Stimulated activated naive CD4-positive, alpha-beta T cell treated with Interleukin-2 at 50 U/mL for 16 hours (primary cell): ENCODE data around the gene POLN.
"Not testable (repeated sequence)": the region's sequence is repeated elsewhere in the genome, so short reads cannot be mapped to it uniquely, and the experiment has no call there.

ENCODE experiments used
- DNase-seq: peaks from one replicate; lab custom pipeline; 2025; lab: John Stamatoyannopoulos, UW

Gene POLN

DNA sequence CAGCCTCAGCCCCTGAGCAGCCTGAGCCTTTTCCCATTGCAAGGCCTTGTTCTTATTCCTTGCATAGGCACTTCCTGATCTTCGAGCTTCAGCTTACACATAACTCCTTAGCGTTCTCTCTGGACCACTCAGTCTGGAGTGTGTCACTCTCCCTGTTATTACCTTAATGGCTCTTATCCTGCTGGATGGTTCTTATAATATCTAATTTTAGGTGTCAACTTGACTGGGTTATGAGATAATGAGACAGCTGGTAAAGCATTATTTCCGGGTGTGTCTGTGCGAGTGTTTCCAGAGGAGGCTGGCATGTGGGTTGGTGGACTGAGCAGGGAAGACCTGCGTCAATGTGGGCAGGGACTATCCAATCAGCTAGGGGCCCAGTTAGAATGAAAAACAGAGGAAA is 75.7 kb downstream of the POLN start:
- DNase-seq, result no peak

DNA sequence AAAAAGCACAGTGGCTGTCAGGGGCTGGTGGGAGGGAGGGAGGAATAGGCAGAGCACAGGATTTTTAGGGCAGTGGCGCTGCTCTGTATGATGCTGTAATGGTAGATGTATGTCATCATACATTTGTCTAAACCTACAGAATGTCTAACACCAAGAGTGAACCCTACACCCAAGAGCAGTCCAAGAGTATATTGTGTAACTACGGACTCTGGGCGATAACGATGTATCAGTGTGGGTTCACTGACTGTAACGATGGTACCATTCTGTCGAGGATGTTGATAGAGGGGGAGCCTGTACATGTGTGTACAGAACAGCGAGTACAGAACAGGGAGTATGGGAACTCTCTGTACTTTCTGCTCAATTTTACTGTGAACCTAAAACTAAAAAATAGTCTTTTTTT is 76.5 kb downstream of the POLN start:
- DNase-seq, result no peak

GRCh38 chr4:2163311-2163821 is 78.6 kb downstream of the POLN start:
- DNase-seq, result no peak

- DNase-seq, result not testable (repeated sequence)
Measured at GRCh38 chr4:2161092-2161703, 80.7 kb downstream of the POLN start.

- no peak for DNase-seq
Measured at GRCh38 chr4:2159931-2160330, 82.0 kb downstream of the POLN start.

- no peak for DNase-seq
Measured at GRCh38 chr4:2155246-2155645, 86.7 kb downstream of the POLN start.

DNA sequence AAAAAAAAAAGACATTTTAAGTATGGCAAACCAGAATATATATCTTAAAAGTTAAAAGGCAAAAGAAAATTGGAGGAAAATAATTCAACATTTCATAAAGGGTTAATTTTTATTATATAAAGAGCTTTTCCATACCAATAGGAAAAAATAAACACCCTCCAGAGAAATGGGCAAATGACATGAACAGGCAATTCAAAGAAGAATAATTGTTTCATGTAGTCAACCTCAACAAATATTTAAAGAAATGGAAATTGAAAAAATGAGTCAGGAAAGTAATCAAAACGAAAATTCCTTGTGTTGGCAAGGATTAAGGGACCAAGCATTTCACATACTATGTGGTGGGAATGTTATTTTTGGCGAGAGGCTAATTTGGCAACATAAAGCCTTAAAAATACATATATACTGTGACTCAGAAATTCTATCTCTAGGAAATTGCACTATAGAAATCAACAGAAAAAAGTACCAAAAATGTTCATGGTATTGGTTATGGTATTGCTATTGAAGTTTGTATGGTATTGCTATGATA is 87.6 kb downstream of the POLN start:
- DNase-seq, result no peak

DNA sequence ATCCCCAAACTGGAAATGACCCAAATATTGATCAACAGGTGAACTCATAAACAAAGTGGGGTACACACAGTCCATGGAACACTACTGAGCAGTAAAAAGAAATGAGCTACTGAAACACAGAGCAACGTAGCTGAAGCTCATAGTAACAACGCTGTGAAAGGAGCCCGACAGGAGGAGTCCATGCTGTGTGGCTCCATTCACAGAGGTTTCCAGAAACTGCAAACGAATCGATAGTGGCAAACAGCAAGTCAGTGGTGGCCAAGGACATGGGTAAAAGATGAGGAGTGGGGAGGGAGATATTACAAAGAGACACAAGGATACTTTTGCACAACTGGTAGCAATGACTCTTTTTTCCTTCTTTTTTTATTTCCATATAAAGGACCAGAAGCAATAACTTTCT is 90.4 kb downstream of the POLN start:
- no peak for DNase-seq

- no peak for DNase-seq
Measured at GRCh38 chr4:2150076-2150475, 91.8 kb downstream of the POLN start.

GRCh38 chr4:2142630-2143427 is 99.1 kb downstream of the POLN start:
- no peak for DNase-seq

DNA sequence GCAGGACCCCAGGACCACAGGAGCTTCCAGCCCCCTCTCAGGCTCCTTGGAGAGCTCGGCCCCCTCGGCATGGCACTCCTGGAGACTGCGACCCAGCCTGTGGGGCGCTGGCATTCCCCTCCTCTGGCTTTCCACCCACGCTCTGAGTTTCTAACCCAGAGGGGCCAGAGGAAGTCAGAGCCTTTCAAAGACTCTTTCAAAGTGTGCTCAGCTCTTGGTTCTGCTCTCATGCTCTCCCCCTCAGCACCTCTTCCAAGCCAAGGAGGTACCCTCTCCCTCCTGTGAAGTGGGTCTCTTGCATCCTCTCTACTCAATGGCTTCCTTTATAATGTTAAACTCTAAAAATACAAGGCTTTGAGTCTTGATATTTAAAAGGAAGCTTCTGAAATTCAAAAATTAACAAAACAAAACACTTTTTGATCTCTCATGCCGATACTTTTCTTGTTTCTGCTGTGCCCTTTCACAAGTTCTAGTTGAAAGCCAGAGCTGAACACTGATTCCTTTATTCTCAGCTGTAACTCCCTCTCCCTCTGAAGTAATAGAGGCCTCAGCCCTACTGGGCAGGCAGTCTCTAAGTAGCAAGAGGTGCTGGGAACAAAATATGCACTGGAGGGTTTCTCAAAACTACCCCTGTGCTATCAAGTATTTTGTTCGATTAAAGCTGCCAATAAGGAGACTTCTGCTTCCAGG is 100.0 kb downstream of the POLN start:
- no peak for DNase-seq

- no peak for DNase-seq
Measured at GRCh38 chr4:2141022-2141761, 100.7 kb downstream of the POLN start.

- DNase-seq, result no peak
Measured at GRCh38 chr4:2138846-2139500, 102.9 kb downstream of the POLN start.

DNA sequence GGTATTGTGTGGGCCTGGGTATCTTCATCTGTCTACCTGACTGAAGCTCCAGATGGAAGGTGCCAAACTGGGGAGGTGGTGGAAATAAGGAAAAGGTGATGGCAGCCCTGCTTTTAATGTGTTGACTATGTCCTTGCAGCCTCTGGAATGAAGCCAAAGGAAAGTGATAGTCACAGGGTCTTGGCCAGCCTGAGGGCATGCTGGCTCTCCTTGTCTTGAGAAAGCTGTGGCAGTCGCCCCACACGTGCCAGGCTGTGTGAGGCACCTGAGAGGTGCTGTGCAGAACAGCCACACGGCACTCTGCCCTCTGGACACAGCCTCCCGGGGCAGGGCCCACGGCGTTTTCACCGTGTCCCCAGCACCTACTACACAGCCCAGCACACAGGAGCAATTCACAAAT is 105.2 kb downstream of the POLN start:
- no peak for DNase-seq

GRCh38 chr4:2135083-2135482 is 106.8 kb downstream of the POLN start:
- DNase-seq, result no peak

DNA sequence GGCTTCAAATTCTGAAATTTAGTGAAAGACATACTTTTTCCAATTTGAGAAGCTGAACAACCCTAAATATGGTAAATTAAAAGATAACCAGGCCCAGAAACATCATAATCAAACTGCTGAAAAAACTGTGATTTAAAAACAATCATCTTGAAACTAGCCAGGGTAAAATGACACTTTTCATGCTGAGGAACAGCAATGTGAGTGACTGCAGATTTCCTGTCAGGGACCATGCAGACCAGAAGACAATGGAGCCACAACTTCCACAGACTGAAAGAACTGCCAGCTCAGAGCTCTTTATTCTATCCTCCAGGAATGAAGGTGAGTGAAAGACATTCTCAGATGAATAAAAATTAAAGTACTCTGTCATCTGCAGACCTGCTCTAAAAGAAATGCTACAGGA is 109.5 kb downstream of the POLN start:
- DNase-seq, result no peak

DNA sequence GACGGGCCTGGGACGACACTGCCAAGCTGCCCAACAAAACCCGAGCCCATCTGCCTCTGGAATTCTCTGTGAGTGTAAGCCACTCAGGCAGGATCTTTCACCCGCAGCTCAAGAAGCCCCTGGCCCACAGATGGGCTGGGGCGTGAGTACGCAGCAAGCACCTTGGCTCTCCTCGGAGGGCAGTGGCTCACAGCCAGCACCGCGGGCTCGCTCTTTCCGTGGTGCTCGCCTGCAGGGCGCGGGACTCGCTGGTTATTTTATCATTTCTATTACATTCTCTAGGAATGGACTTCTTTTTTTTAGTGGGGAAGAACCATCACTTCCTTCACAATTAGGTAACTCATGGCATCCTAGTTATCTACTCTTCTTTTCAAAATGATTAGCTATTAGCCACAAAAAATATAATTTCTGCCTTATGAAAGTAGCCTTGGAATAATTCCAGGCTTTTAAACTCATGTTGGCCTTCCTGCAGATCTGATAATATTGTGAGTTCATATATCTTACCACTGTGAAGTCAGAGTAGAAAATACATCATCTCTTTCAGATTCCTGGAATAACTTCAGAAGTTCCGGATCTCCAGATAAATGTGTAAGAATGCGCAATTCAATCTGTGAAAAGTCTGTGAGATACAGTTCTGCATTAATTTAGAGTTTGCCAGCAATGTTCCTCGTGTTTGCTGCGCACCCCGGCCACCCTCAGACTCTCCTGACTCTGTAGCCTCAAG is 114.2 kb downstream of the POLN start:
- DNase-seq, result no peak

- DNase-seq, result no peak
Measured at GRCh38 chr4:2126309-2127043, 115.4 kb downstream of the POLN start.

- DNase-seq, result no peak
Measured at GRCh38 chr4:2125831-2126230, 116.1 kb downstream of the POLN start.

DNA sequence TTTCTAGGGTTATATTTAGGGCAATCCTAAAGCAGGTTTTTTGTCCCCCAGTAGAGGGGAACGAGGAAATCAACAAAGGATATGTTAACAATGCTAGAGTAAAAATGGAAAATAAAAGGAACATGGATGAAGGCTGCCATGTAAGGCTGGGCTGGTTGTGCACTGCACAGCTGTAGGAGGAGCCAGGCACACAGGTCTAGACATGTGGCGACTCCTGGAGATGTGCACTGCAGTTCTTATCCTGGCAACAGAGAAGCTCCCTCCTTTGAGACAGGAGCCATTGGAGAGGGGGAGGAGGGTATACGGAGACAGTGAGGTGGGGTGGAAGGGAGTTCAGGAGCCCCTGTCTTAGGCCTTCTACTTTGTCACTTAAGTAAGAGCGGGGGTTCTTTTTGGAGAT is 116.9 kb downstream of the POLN start:
- no peak for DNase-seq
